ENCODE results near the gene SMPD3. TPM values are rescaled to one million over a fixed set of nuclear protein-coding genes. Genes with fewer than 3 reads are reported as not detected.

The SMPD3 gene
- total and polyA plus RNA-seq, 2 of the 4 experiments (the other 2 are of a cell fraction) = not detected

GRCh38 chr16:68376590-68376989, 71.7 kb downstream of the SMPD3 start:
- TF ChIP-seq FOS (IDR thresholded peaks at IDR 0.05; ENCODE audit: low read depth, low read length) (no peak), ELK1 (IDR thresholded peaks at IDR 0.05; ENCODE audit: borderline replicate concordance, low read depth, low read length) (no peak), MAFK (IDR thresholded peaks at IDR 0.05; ENCODE audit: low read depth, low read length) (no peak), RFX5 (IDR thresholded peaks at IDR 0.05; ENCODE audit: low read depth, low read length) (no peak), BHLHE40 (IDR thresholded peaks at IDR 0.05; ENCODE audit: low read depth, low read length) (no peak), CHD1 (IDR thresholded peaks at IDR 0.05; ENCODE audit: low read depth, low read length) (no peak), MAZ (IDR thresholded peaks at IDR 0.05; ENCODE audit: borderline replicate concordance, low read depth, low read length) (no peak), RAD21 (IDR thresholded peaks at IDR 0.05; ENCODE audit: low read length) (no peak), NFE2L2 (IDR thresholded peaks at IDR 0.05; ENCODE audit: low read depth, low read length) (no peak)
- TF ChIP-seq, protein P1, sequence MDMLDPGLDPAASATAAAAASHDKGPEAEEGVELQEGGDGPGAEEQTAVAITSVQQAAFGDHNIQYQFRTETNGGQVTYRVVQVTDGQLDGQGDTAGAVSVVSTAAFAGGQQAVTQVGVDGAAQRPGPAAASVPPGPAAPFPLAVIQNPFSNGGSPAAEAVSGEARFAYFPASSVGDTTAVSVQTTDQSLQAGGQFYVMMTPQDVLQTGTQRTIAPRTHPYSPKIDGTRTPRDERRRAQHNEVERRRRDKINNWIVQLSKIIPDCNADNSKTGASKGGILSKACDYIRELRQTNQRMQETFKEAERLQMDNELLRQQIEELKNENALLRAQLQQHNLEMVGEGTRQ (IDR thresholded peaks at IDR 0.05; ENCODE audit: low read depth, low read length) = no peak
- H3K18ac ChIP-seq (ENCODE audit: low read depth, low read length) = no peak overlapping the region
- CTCF ChIA-PET = no interaction called here

More at GRCh38 chr16:68376590-68376989, 71.7 kb downstream of the SMPD3 start:
- H2BK15ac ChIP-seq (ENCODE audit: low read depth, low read length) = no peak overlapping the region
- BruUV-seq (replicated peaks) = no TSS peak
- H3K9me3 ChIP-seq (ENCODE audit: control insufficient read depth, insufficient read depth, low read length) = no peaks in the 10 kb centered on the region
- dilution Hi-C loops (cut with HindIII; ENCODE audit: low sequenced_read_pairs, unreplicated experiment) = no loop called here
- in situ Hi-C loops (cut with MboI; ENCODE audit: low sequenced_read_pairs) = no loop called here
- no peaks in the 10 kb centered on the region for H3K36me3 ChIP-seq (ENCODE audit: control insufficient read depth, insufficient read depth, low read length)
- no peak overlapping the region for H2AFZ ChIP-seq (replicated peaks; ENCODE audit: low read length, poor library complexity)
- POLR2A ChIA-PET (ENCODE audit: unreplicated experiment) = no interaction called here
- 67% methylated on average over 3 of the region's 6 CpGs; no CpG with 5 or more reads in 1 of the 2 experiments for WGBS, 2 experiments (ENCODE audit: extremely low coverage in 2 of 2, insufficient read length in 1 of 2)
- H3K56ac ChIP-seq (ENCODE audit: extremely low read depth, insufficient read depth, low read length) = no peak overlapping the region
- ATAC-seq (ENCODE audit: low read depth) = no peak
- H2BK5ac ChIP-seq (ENCODE audit: low read depth, low read length, poor library complexity, severe bottlenecking) = no peak overlapping the region
- no peak overlapping the region for H3K4me3 ChIP-seq (ENCODE audit: insufficient read depth, low read depth, low read length)
- H2BK120ac ChIP-seq (ENCODE audit: low read depth, low read length) = no peak overlapping the region
- no peak overlapping the region for H2AK9ac ChIP-seq (replicated peaks; ENCODE audit: low read depth, low read length, poor library complexity)
- no peak overlapping the region for H3K4me2 ChIP-seq (ENCODE audit: low read depth, low read length)
- no peak overlapping the region for H3K23ac ChIP-seq (ENCODE audit: low read depth, low read length)
- no peaks in the 10 kb centered on the region for H3K4me1 ChIP-seq (ENCODE audit: control insufficient read depth, insufficient read depth, low read length)
- no peak overlapping the region for H3K27ac ChIP-seq (ENCODE audit: insufficient read depth, low read length)
- no peak overlapping the region for H2AK5ac ChIP-seq (ENCODE audit: low read depth, low read length)
- no peak for DNase-seq
- H4K8ac ChIP-seq (ENCODE audit: low read depth in 2 of 2, low read length in 2 of 2) = no peak overlapping the region
- H3K9ac ChIP-seq (ENCODE audit: low read depth, low read length) = no peak overlapping the region
- no peaks in the 10 kb centered on the region for H4K20me1 ChIP-seq (ENCODE audit: insufficient read depth, low read length)
- H2BK20ac ChIP-seq (ENCODE audit: low read depth, low read length) = no peak overlapping the region
- H4K91ac ChIP-seq (ENCODE audit: insufficient read depth, low read depth, low read length) = no peak overlapping the region
- H4K5ac ChIP-seq (ENCODE audit: low read depth, low read length) = no peak overlapping the region
- peaks cover 59% of the 10 kb centered on the region for H3K27me3 ChIP-seq (ENCODE audit: control insufficient read depth, insufficient read depth, low read length)
- intact Hi-C loops (cut with micrococcal nuclease) = no loop called here
- no peaks in the 10 kb centered on the region for H3K9me1 ChIP-seq (ENCODE audit: insufficient read depth, low read length)
- H3K79me1 ChIP-seq (ENCODE audit: low read depth in 1 of 2, low read length in 2 of 2) = no peaks in the 10 kb centered on the region
- no peak overlapping the region for H3K4ac ChIP-seq (ENCODE audit: low read depth, low read length)
- no peak overlapping the region; the same call in 1 of the 2 replicates for H3K14ac ChIP-seq (replicated peaks; ENCODE audit: low read depth, low read length)

Data from IMR-90 (cell line).